CD8-positive, alpha-beta memory T cell (primary cell): ENCODE data around the gene ZACN. TPM values are rescaled to one million over a fixed set of nuclear protein-coding genes. Genes with fewer than 3 reads are reported as not detected.

Experiments
- CTCF ChIA-PET: fragments of 350-600 bp; sonication (Branson Sonifier 250); formaldehyde crosslinking; loops from one replicate; lab custom pipeline; 2021; ENCODE audit warnings: antibody characterized with exemption; lab: Charles Lee
- POLR2A ChIA-PET: fragments of 350-600 bp; sonication (Branson Sonifier 250); formaldehyde crosslinking; loops from one replicate; lab custom pipeline; 2021; ENCODE audit warnings: antibody characterized with exemption; lab: Charles Lee
- DNase-seq, 5 donors: peaks; one replicate each; pipeline versions ENCODE4 v3.0.0 to v3.0.0-alpha.2; 2020 to 2022; ENCODE audit warnings: mixed read lengths in 1 of 5
- H3K27ac ChIP-seq: one replicate; pipeline ENCODE4 v1.7.0; 2013; ENCODE audit warnings: low read depth, mild to moderate bottlenecking, low read length, moderate library complexity
- H3K27me3 ChIP-seq: 2 replicates; pipeline ENCODE4 v1.7.0; 2013; ENCODE audit warnings: low read length, mild to moderate bottlenecking; ENCODE audit not compliant: insufficient read depth, poor library complexity, severe bottlenecking
- H3K36me3 ChIP-seq: 2 replicates; pipeline ENCODE4 v1.7.0; 2013; ENCODE audit warnings: mild to moderate bottlenecking, low read length, moderate library complexity; ENCODE audit not compliant: insufficient read depth
- H3K4me1 ChIP-seq: 2 replicates; pipeline ENCODE4 v1.7.0; 2013; ENCODE audit warnings: mild to moderate bottlenecking, low read length, moderate library complexity; ENCODE audit not compliant: insufficient read depth
- H3K4me3 ChIP-seq: 2 replicates; pipeline ENCODE4 v1.7.0; 2013; ENCODE audit warnings: mild to moderate bottlenecking, low read length
- H3K9me3 ChIP-seq: 2 replicates; pipeline ENCODE4 v1.7.0; 2013; ENCODE audit warnings: mild to moderate bottlenecking, low read length
- H3K27ac Mint-ChIP-seq, 8 donors: one replicate each; pipeline ENCODE4 v1.8.0; 2020 to 2021; ENCODE audit warnings: mixed read lengths in 8 of 8, mild to moderate bottlenecking in 6 of 8, inconsistent platforms in 3 of 8, moderate library complexity in 3 of 8
- H3K27me3 Mint-ChIP-seq, 2 donors: one replicate each; pipeline ENCODE4 v1.8.0; 2020 to 2021; ENCODE audit warnings: mixed read lengths in 2 of 2, mild to moderate bottlenecking in 1 of 2, moderate library complexity in 1 of 2
- H3K36me3 Mint-ChIP-seq, 3 donors: one replicate each; pipeline ENCODE4 v1.8.0; 2020 to 2021; ENCODE audit warnings: mixed read lengths in 3 of 3, inconsistent platforms in 1 of 3, mild to moderate bottlenecking in 1 of 3
- H3K4me1 Mint-ChIP-seq, 3 donors: one replicate each; pipeline ENCODE4 v1.8.0; 2020 to 2021; ENCODE audit warnings: mixed read lengths in 3 of 3, inconsistent platforms in 1 of 3, mild to moderate bottlenecking in 1 of 3
- H3K4me3 Mint-ChIP-seq, 7 donors: one replicate each; pipeline ENCODE4 v1.8.0; 2020 to 2021; ENCODE audit warnings: mixed read lengths in 7 of 7, mild to moderate bottlenecking in 6 of 7, moderate library complexity in 4 of 7, inconsistent platforms in 2 of 7
- H3K9me3 Mint-ChIP-seq, 5 donors: one replicate each; pipeline ENCODE4 v1.8.0; 2020 to 2022; ENCODE audit warnings: mixed read lengths in 5 of 5, mild to moderate bottlenecking in 3 of 5, moderate library complexity in 2 of 5, inconsistent platforms in 1 of 5
- polyA plus RNA-seq: library from polyadenylated mRNA; unstranded; fragments of 300-500 nt; fragmentation: Illumina TruSeq; gene quantifications from one replicate; pipeline ENCODE4 v1.2.3, GENCODE V29; 2021
- total RNA-seq, 2 experiments: library from RNA; stranded (reverse); gene quantifications; one replicate each; pipeline ENCODE4 v1.2.3, GENCODE V29; 2021

ZACN gene
- 1 to 10 TPM; 2.8 to 3.0 TPM for total RNA-seq
- 4.1 TPM for polyA plus RNA-seq

DNA sequence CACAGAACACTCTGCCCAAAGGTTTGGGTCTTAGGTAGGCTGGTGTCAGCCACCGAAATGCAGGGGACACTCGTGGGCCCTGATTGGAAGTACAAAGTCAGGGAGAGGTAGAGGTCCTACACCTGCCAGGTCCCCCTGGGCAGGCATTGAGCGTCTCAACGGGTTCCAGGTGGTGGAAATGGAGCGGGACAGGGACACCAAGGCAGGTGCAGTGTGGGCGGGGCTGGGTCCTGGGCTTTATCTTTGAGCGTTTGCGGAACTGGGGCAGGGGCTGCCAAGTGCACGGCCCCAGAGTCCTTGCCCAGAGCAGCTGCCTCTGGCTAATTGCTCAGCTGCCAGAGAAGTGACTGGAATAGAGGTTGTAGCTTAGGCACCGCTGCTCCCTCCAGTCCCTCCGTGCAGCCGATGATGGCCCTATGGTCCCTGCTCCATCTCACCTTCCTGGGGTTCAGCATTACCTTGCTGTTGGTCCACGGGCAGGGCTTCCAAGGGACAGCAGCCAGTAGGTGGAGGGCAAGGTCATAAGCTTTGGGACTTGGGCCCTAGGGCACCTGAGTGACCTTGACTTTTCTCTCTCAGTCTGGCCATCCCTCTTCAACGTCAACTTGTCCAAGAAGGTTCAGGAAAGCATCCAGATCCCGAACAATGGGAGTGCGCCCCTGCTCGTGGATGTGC lies at the start of gene ZACN:
Gene ZACN, plus strand, starts transcription at position 323 of the 675 bp plus-strand sequence. Its CDS starts 83 bp downstream, at position 406.
- peak within 1 kb of the TSS in 4 of 7 donors; percentile 8 to 56 (median 44) for H3K4me3 Mint-ChIP-seq
- no peak within 1 kb of the TSS for H3K4me3 ChIP-seq
- H3K4me1 Mint-ChIP-seq: peaks cover 23 to 61% (median 27%) of the 10 kb centered on the region in 3 donors
- peaks cover 48% of the 10 kb centered on the region for H3K4me1 ChIP-seq
- H3K27ac ChIP-seq: no peak within 1 kb of the TSS
- H3K9me3 ChIP-seq: no peaks in the 10 kb centered on the region
- H3K36me3 ChIP-seq: peaks cover 4% of the 10 kb centered on the region
- peaks cover 30 to 33% of the 10 kb centered on the region in 2 donors for H3K27me3 Mint-ChIP-seq
- no peak for DNase-seq
- no peaks in the 10 kb centered on the region for H3K9me3 Mint-ChIP-seq
- peak within 1 kb of the TSS in 3 of 8 donors; percentile 3 to 66 (median 47) for H3K27ac Mint-ChIP-seq
- ChIA-PET CTCF (interaction anchor here (0.8 to 1.2 kb wide), 3 partner anchors 12 to 26 kb away, joined by 3 to 4 read pairs (median 3); no protein-coding TSS in a partner anchor), POLR2A (no interaction called here)
- H3K27me3 ChIP-seq: peaks cover 26% of the 10 kb centered on the region
- peaks cover 0 to 11% (median 0%) of the 10 kb centered on the region in 3 donors for H3K36me3 Mint-ChIP-seq

DNA sequence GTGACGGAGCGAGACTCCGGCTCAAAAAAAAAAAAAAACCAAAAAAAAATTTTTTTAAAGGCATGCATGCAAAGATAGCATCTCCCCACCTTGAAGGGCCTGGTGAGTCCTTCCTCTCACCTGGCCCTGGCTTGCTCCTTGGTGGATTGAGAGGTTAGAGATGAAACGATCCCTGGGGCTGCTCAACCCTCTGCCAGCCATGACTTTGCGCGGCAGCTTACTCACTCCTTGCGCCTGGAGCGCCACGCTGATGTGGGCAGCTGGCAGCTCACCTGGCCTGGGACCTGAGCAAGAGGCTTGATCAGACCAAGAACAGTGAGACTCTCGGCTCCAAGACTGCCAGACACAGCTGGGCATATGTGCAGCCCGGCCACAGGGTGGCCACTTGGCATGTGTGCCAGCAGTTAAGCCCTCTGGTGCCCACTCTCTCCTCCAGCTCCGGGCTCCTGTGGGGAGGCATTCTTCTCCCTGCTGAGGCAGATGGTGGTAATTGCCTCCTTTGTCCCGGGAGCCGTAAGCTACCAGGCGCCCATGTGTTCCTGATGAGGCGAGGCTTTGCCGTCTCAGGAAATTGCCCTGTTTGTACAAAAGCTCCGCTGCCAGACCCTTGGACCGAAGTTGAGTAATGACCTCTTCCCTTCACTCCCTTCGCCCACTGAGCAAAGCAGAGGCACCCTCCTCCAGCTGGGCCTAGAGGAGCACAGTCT lies 46.8 kb upstream of the ZACN start:
- no peak for DNase-seq
- H3K27me3 ChIP-seq: no peaks in the 10 kb centered on the region
- Mint-ChIP-seq H3K4me1 (peaks cover 14 to 25% (median 17%) of the 10 kb centered on the region in 3 donors), H3K9me3 (no peaks in the 10 kb centered on the region), H3K27me3 (peaks cover 0 to 1% of the 10 kb centered on the region in 2 donors), H3K27ac (peak overlapping the region in 1 of 8 donors; percentile 23), H3K4me3 (no peak overlapping the region), H3K36me3 (no peaks in the 10 kb centered on the region)
- H3K4me3 ChIP-seq: no peak overlapping the region
- ChIA-PET CTCF (interaction anchor here (1.0 to 2.4 kb wide), 3 partner anchors 14 to 265 kb away, joined by 3 to 9 read pairs (median 4); no protein-coding TSS in a partner anchor), POLR2A (interaction anchor here (0.6 kb wide), 1 partner anchor 235 kb away, joined by 4 read pairs; no protein-coding TSS in a partner anchor)
- no peaks in the 10 kb centered on the region for H3K9me3 ChIP-seq
- H3K27ac ChIP-seq: no peak overlapping the region
- H3K36me3 ChIP-seq: no peaks in the 10 kb centered on the region
- peaks cover 17% of the 10 kb centered on the region for H3K4me1 ChIP-seq

GRCh38 chr17:76032780-76033108 lies 46.2 kb upstream of the ZACN start:
- no peaks in the 10 kb centered on the region for H3K27me3 ChIP-seq
- CTCF ChIA-PET: interaction anchor here (1.5 to 2.4 kb wide), 2 partner anchors 13 to 18 kb away, joined by 4 to 9 read pairs; no protein-coding TSS in a partner anchor
- H3K36me3 Mint-ChIP-seq: peaks cover 0 to 1% (median 0%) of the 10 kb centered on the region in 3 donors
- H3K27ac Mint-ChIP-seq: peak overlapping the region in 1 of 8 donors; percentile 23
- H3K36me3 ChIP-seq: no peaks in the 10 kb centered on the region
- no peaks in the 10 kb centered on the region for H3K9me3 ChIP-seq
- no peak overlapping the region for H3K4me3 Mint-ChIP-seq
- H3K4me1 Mint-ChIP-seq: peaks cover 14 to 25% (median 17%) of the 10 kb centered on the region in 3 donors
- POLR2A ChIA-PET: interaction anchor here (0.5 kb wide), 1 partner anchor 67 kb away, joined by 5 read pairs; no protein-coding TSS in a partner anchor
- no peak for DNase-seq
- no peak overlapping the region for H3K27ac ChIP-seq
- no peak overlapping the region for H3K4me3 ChIP-seq
- H3K4me1 ChIP-seq: peaks cover 17% of the 10 kb centered on the region
- peaks cover 0 to 1% of the 10 kb centered on the region in 2 donors for H3K27me3 Mint-ChIP-seq
- no peaks in the 10 kb centered on the region for H3K9me3 Mint-ChIP-seq

GRCh38 chr17:76033139-76033538 lies 45.8 kb upstream of the ZACN start:
- Histone ChIP-seq H3K9me3 (no peaks in the 10 kb centered on the region), H3K4me3 (no peak overlapping the region), H3K4me1 (peaks cover 17% of the 10 kb centered on the region), H3K27me3 (no peaks in the 10 kb centered on the region), H3K36me3 (no peaks in the 10 kb centered on the region), H3K27ac (no peak overlapping the region)
- H3K27ac Mint-ChIP-seq: no peak overlapping the region
- POLR2A ChIA-PET: interaction anchor here (0.5 kb wide), 1 partner anchor 68 kb away, joined by 5 read pairs; no protein-coding TSS in a partner anchor
- peaks cover 14 to 25% (median 17%) of the 10 kb centered on the region in 3 donors for H3K4me1 Mint-ChIP-seq
- no peak for DNase-seq
- CTCF ChIA-PET: interaction anchor here (1.5 to 2.4 kb wide), 2 partner anchors 13 to 19 kb away, joined by 4 to 9 read pairs; no protein-coding TSS in a partner anchor
- H3K27me3 Mint-ChIP-seq: peaks cover 0 to 1% of the 10 kb centered on the region in 2 donors
- no peaks in the 10 kb centered on the region for H3K9me3 Mint-ChIP-seq
- H3K36me3 Mint-ChIP-seq: peaks cover 0 to 4% (median 0%) of the 10 kb centered on the region in 3 donors
- no peak overlapping the region for H3K4me3 Mint-ChIP-seq

GRCh38 chr17:76034428-76035350 lies 44.3 kb upstream of the ZACN start:
- DNase-seq: no peak
- Histone ChIP-seq H3K9me3 (no peaks in the 10 kb centered on the region), H3K4me1 (peaks cover 5% of the 10 kb centered on the region), H3K4me3 (no peak overlapping the region), H3K27me3 (no peaks in the 10 kb centered on the region), H3K27ac (no peak overlapping the region), H3K36me3 (peaks cover 9% of the 10 kb centered on the region)
- peak overlapping the region in 3 of 8 donors; percentile 15 to 43 (median 43) for H3K27ac Mint-ChIP-seq
- CTCF ChIA-PET: interaction anchor here (1.1 to 4.0 kb wide), 2 partner anchors 13 to 20 kb away, joined by 3 to 11 read pairs; no protein-coding TSS in a partner anchor
- peak overlapping the region in 1 of 7 donors; percentile 23 for H3K4me3 Mint-ChIP-seq
- H3K27me3 Mint-ChIP-seq: peaks cover 0 to 1% of the 10 kb centered on the region in 2 donors
- POLR2A ChIA-PET: interaction anchor here (0.5 to 0.6 kb wide), 2 partner anchors 30 to 252 kb away, joined by 3 to 4 read pairs; no protein-coding TSS in a partner anchor
- peaks cover 0 to 20% (median 10%) of the 10 kb centered on the region in 3 donors for H3K36me3 Mint-ChIP-seq
- H3K4me1 Mint-ChIP-seq: peaks cover 4 to 11% (median 6%) of the 10 kb centered on the region in 3 donors
- H3K9me3 Mint-ChIP-seq: no peaks in the 10 kb centered on the region

GRCh38 chr17:76036497-76037261 lies 42.3 kb upstream of the ZACN start:
- H3K36me3 ChIP-seq: peaks cover 29% of the 10 kb centered on the region
- no peaks in the 10 kb centered on the region for H3K4me1 ChIP-seq
- DNase-seq: no peak
- H3K9me3 ChIP-seq: no peaks in the 10 kb centered on the region
- H3K27me3 ChIP-seq: no peaks in the 10 kb centered on the region
- POLR2A ChIA-PET: no interaction called here
- no peak overlapping the region for H3K27ac ChIP-seq
- H3K36me3 Mint-ChIP-seq: peaks cover 0 to 40% (median 20%) of the 10 kb centered on the region in 3 donors
- peaks cover 0 to 7% (median 3%) of the 10 kb centered on the region in 3 donors for H3K4me1 Mint-ChIP-seq
- peak overlapping the region in 4 of 8 donors; percentile 37 to 54 (median 44) for H3K27ac Mint-ChIP-seq
- H3K27me3 Mint-ChIP-seq: peaks cover 0 to 1% of the 10 kb centered on the region in 2 donors
- H3K4me3 ChIP-seq: no peak overlapping the region
- CTCF ChIA-PET: interaction anchor here (4.0 kb wide), 1 partner anchor 22 kb away, joined by 11 read pairs; no protein-coding TSS in a partner anchor
- H3K9me3 Mint-ChIP-seq: no peaks in the 10 kb centered on the region
- H3K4me3 Mint-ChIP-seq: no peak overlapping the region
